ENCODE measurements around the gene ARSI.

GRCh38 chr5:150343994-150344631 lies 41.4 kb upstream of the ARSI start:
- TF ChIP-seq EZH2 (IDR thresholded peaks at IDR 0.05; ENCODE audit: low read length, missing control alignments) (no peak), CTCF (conservative IDR thresholded peaks at IDR 0.05 in 1 of 2, IDR thresholded peaks at IDR 0.05 in 1 of 2; ENCODE audit: low read depth in 1 of 2, low read length in 2 of 2) (no peak)
